ENCODE measurements around the gene ARHGEF19.

Gene ARHGEF19

DNA sequence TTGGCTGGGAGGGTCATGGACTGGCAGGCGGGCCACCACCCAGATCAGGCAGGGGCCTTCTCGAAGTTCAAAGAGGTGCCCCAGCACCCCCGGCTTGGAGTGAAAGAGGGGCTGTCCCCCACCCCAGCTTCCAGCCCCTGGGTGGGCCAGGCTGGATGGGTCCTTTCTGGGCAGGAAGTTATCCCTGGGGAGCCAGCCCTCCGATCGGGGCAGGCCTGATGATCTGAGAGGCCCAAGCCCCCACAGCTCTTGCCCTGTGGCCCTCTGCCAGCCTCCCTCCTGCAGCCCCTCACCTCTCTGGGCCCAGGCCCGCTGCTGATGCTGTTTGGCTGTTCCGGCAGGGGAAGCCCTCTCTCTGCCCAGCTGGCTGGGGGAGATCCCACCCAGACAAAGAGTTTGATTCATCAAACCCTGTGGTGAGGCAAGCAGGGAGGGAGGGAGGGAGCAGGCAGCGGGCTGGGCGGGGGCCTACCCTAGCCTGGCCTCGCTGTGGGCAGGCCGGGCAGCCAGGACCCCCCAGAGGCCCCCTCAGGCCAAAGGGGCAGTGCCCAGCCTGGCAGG lies 2.5 kb downstream of the ARHGEF19 start:
- Mint-ChIP-seq H3K4me3 (peak overlapping the region; percentile 6 to 45 (median 15)), H3K27ac (peak overlapping the region; percentile 29 to 69 (median 65)), H3K27me3 (ENCODE audit: low read depth) (peaks cover 6% of the 10 kb centered on the region), H3K9me3 (no peaks in the 10 kb centered on the region), H3K36me3 (ENCODE audit: low read depth) (no peaks in the 10 kb centered on the region), H3K4me1 (peaks cover 14% of the 10 kb centered on the region)
- TF ChIP-seq, protein P1, sequence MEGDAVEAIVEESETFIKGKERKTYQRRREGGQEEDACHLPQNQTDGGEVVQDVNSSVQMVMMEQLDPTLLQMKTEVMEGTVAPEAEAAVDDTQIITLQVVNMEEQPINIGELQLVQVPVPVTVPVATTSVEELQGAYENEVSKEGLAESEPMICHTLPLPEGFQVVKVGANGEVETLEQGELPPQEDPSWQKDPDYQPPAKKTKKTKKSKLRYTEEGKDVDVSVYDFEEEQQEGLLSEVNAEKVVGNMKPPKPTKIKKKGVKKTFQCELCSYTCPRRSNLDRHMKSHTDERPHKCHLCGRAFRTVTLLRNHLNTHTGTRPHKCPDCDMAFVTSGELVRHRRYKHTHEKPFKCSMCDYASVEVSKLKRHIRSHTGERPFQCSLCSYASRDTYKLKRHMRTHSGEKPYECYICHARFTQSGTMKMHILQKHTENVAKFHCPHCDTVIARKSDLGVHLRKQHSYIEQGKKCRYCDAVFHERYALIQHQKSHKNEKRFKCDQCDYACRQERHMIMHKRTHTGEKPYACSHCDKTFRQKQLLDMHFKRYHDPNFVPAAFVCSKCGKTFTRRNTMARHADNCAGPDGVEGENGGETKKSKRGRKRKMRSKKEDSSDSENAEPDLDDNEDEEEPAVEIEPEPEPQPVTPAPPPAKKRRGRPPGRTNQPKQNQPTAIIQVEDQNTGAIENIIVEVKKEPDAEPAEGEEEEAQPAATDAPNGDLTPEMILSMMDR (IDR thresholded peaks at IDR 0.05; ENCODE audit: unreplicated experiment in 3 of 3), result no peak

DNA sequence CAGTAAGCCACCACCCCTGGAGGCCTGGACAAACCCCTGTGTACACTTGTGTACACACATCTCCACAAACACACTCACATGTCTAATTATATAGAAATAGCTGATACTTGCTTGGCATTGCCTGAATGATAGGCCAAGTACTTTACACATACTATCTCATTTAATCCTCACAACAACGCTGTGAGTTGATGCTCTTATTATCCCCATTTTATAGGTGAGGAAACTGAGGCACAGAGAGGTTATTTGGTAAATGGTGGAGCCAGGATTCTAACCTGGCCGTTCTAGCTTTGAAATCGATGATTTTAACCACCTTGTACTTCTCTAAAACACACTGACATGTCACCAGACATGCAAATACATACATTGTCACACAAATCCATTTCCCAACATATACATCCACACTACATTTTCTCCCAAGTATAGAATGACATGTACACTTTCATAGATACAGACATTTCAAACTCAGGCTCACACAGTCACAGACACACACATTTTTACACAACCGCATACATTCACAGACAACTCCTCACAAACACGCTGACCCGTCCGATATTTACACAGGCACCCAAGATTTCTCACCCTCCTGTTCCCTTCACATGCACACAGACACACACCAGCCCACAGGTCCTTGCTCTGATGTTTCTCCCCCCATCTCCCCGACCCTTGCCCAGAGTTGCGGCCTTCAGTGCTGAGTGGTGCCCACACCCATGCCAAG lies 3.2 kb downstream of the ARHGEF19 start:
- Mint-ChIP-seq H3K4me1 (peaks cover 14% of the 10 kb centered on the region), H3K4me3 (peak overlapping the region; percentile 37 to 54 (median 46)), H3K9me3 (no peaks in the 10 kb centered on the region), H3K27me3 (ENCODE audit: low read depth) (peaks cover 10% of the 10 kb centered on the region), H3K27ac (peak overlapping the region; percentile 29 to 69 (median 65)), H3K36me3 (ENCODE audit: low read depth) (no peaks in the 10 kb centered on the region)
- TF ChIP-seq, protein P1 (IDR thresholded peaks at IDR 0.05; ENCODE audit: unreplicated experiment in 3 of 3), result no peak

DNA sequence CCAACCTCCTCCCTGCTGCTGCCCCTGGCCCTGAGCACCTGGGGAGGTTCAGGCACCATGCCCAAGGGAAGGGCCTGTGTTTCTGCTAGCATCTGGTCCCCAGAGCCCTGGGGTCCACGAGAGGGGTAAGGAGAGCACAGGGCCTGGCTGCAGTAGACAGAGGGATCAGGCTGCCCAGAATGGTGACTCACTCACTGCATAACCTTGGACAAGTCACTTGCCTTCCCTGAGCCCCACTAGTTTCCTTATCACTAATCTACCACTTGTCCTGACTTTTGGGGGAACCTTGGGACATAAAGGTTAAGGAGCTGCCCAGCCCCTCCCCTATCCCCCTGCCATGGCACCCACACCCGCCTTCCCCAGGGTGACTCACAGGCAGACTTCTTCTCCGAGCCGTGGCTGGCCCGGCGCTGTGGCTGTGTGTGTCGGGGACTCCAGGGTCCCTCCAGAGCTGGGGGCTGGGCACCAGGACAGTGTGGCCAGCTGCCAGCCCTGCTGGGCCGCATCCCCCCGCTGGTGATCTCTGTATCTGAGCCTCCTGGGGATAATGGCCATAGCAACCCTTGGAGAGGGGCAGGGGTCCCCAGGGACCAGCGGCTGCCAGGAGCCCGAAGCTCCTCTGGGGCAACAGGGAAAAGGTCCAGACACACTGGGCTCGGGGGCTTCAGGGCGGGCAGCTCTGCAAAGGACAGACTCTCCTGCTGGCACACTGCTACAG lies 4.0 kb downstream of the ARHGEF19 start:
- TF ChIP-seq, protein P1 (IDR thresholded peaks at IDR 0.05; ENCODE audit: unreplicated experiment in 3 of 3), result no peak
- no peaks in the 10 kb centered on the region for H3K9me3 Mint-ChIP-seq
- H3K27ac Mint-ChIP-seq, result peak overlapping the region in 1 of 3 experiments; percentile 29
- no peaks in the 10 kb centered on the region for H3K36me3 Mint-ChIP-seq (ENCODE audit: low read depth)
- peaks cover 14% of the 10 kb centered on the region for H3K4me1 Mint-ChIP-seq
- peaks cover 10% of the 10 kb centered on the region for H3K27me3 Mint-ChIP-seq (ENCODE audit: low read depth)
- peak overlapping the region in 2 of 3 experiments; percentile 9 to 11 for H3K4me3 Mint-ChIP-seq

DNA sequence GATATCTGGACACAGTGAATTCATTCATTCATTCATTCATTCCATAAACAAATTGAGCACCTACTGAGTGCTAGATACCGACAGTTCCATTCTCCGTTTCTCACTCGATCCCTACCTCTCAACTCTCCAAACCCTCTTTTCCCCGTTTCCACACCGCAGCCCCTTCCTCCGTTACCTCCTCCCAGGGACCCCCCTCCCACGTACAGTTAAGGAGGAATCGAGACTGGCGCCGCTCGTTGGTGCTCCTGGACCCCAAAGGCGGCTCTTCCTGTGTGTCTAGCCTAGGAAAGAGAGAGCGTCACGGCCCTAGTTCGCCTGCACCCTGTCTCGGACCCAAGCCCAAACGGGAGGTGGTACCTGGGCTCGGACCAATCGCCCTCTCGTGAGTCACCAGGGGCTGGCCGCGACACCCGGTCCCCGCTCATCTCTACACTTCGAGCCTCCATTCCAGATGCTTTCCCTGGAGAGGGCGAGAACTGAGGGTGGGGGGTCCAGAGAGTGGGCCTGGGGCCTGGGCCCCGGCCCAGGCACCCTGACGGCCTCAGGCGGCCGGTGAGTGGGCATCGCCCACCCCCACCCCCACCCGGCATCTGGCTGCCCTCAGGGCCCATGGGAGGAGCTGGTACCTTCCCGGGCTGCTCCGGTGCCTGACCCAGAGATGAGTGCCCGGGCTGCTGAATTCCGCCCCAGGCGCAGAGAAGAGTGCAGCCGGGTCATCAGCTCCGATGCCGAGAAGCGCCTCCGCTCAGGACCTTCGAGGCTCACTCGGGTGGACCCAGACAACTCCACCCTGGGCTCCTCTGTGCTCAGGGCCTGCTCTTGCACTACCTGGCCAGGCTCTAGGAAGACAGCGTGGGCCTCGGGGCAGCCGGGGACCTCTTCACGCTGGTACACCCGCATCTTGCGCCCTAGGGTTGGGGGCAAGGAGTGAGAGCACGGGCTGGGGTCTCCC lies 4.9 kb downstream of the ARHGEF19 start:
- Mint-ChIP-seq H3K27ac (peak overlapping the region; percentile 92 to 97 (median 96)), H3K36me3 (ENCODE audit: low read depth) (peaks cover 4% of the 10 kb centered on the region), H3K9me3 (no peaks in the 10 kb centered on the region), H3K27me3 (ENCODE audit: low read depth) (peaks cover 10% of the 10 kb centered on the region), H3K4me1 (peaks cover 18% of the 10 kb centered on the region), H3K4me3 (peak overlapping the region; percentile 86 to 89 (median 88))
- TF ChIP-seq, protein P1 (IDR thresholded peaks at IDR 0.05; ENCODE audit: unreplicated experiment in 3 of 3), result no peak

DNA sequence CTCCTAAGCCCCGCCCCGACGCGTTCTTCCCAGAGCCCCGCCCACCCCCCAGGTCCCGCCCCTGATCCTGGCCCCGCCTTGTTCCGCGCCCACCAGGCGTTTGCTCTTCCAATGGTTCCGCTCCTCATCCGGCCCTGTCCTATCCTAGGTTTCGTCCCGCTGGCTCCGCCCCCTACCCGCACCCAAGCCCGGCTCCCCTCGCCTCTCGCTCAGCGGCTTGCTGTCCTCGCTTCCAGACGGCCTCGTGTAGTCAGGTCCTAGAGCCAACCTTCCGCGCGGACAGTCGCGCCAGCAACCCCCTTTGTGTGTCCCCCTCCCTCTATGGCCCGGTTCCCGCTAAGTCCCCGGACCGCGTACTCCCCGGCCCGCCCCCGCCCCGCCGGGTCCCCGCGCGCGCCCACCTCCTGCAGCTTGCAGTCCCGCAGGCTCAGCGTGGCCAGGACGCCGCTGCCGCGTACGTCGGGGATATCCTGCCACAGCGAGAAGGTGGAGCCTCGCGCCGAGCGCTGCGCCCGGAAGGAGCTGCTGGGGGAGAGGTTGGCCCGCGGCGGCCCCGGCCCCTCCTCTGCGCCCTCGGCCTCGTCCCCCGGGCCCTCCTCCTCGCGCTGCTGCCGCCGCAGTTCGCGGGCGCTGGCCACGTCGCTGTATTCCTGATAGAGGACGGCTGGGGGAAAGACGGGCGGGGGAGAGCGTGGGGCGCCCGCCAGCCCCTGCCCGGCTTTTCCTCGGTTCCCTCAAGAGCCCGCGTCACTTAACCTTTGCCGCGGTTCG lies 5.7 kb downstream of the ARHGEF19 start:
- H3K27ac Mint-ChIP-seq, result peak overlapping the region; percentile 92 to 97 (median 96)
- TF ChIP-seq, protein P1 (IDR thresholded peaks at IDR 0.05; ENCODE audit: unreplicated experiment in 3 of 3), result no peak
- H3K36me3 Mint-ChIP-seq (ENCODE audit: low read depth), result peaks cover 4% of the 10 kb centered on the region
- no peaks in the 10 kb centered on the region for H3K9me3 Mint-ChIP-seq
- peaks cover 8% of the 10 kb centered on the region for H3K27me3 Mint-ChIP-seq (ENCODE audit: low read depth)
- H3K4me3 Mint-ChIP-seq, result peak overlapping the region; percentile 86 to 89 (median 88)
- peaks cover 18% of the 10 kb centered on the region for H3K4me1 Mint-ChIP-seq
